ENCODE data around the gene RNU4-1. TPM values are rescaled to one million over a fixed set of nuclear protein-coding genes. Genes with fewer than 3 reads are reported as not detected.
A peak's percentile ranks its signal among the peaks of the same experiment; 100 is the strongest.

The RNU4-1 gene
- total and polyA plus RNA-seq, 2 donors (not counting 3 experiments of a cell fraction or from before 2014, with no cell fraction given), result under 0.01 to 2,141 TPM

GRCh38 chr12:120264086-120264903, 28.7 kb downstream of the RNU4-1 start:
- peaks cover 0 to 4% of the 10 kb centered on the region in 2 experiments for H3K36me3 ChIP-seq (ENCODE audit: control insufficient read depth in 2 of 2, extremely low read depth in 1 of 2, insufficient read depth in 2 of 2, low read length in 2 of 2)
- H3K9me3 ChIP-seq (replicated peaks; ENCODE audit: control insufficient read depth, insufficient read depth, low read length), result no peaks in the 10 kb centered on the region
- ChIA-PET CTCF (interaction anchor here (1.1 to 33.5 kb wide), 9 partner anchors 10 to 63 kb away, joined by 3 to 1402 read pairs (median 21); partner anchors contain the start of genes RNU4-2 and RPLP0), POLR2A (interaction anchor here (1.8 to 8.9 kb wide), 5 partner anchors 7 to 64 kb away, joined by 8 to 88 read pairs (median 39); partner anchors contain the start of genes RNU4-1, RNU4-2 and RPLP0)
- intact Hi-C loops (cut with micrococcal nuclease) (loop anchor here (2.0 kb wide), 1 partner anchor 13 kb away; no protein-coding TSS in a partner anchor), dilution Hi-C loops (cut with MboI; ENCODE audit: extremely low pct_ligation_motif_present, low sequenced_read_pairs) (no loop called here)
- H3K9me1 ChIP-seq (replicated peaks; ENCODE audit: control insufficient read depth, extremely low read depth, insufficient read depth, low read length), result no peaks in the 10 kb centered on the region
- peak; percentile 82 for FAIRE-seq
- peaks cover 62% of the 10 kb centered on the region for H3K79me2 ChIP-seq (ENCODE audit: control insufficient read depth, insufficient read depth, low read length)
- TSS peak; percentile 49 for BruUV-seq (replicated peaks)
- H3K27me3 ChIP-seq (ENCODE audit: control insufficient read depth in 2 of 2, insufficient read depth in 2 of 2, low read length in 2 of 2), result no peaks in the 10 kb centered on the region
- TF ChIP-seq POLR2A (IDR thresholded peaks at IDR 0.05; ENCODE audit: low read depth, low read length) (peak; percentile 41), POLR2AphosphoS5 (IDR thresholded peaks at IDR 0.05; ENCODE audit: insufficient read depth, low read depth, low read length) (no peak), CTCF (IDR thresholded peaks at IDR 0.05; ENCODE audit: extremely low read depth in 1 of 2, insufficient read depth in 1 of 2, low read depth in 1 of 2, low read length in 2 of 2) (no peak), EZH2 (IDR thresholded peaks at IDR 0.05; ENCODE audit: borderline replicate concordance, low read depth, low read length, severe bottlenecking) (no peak)
- H3K27ac ChIP-seq (ENCODE audit: insufficient read depth, low read depth, low read length), result peak overlapping the region; percentile 58
- H3K4me2 ChIP-seq (ENCODE audit: insufficient read depth, low read length), result peak overlapping the region; percentile 91
- DNase-seq (ENCODE audit: low read depth, low spot score), result no peak
- H3K9ac ChIP-seq (replicated peaks; ENCODE audit: extremely low read depth, insufficient read depth, low read length), result peak overlapping the region; percentile 94
- peak overlapping the region; percentile 60 to 91 (median 65) for H3K4me3 ChIP-seq (replicated peaks in 1 of 3; ENCODE audit: insufficient read depth in 1 of 3, low read depth in 1 of 3, low read length in 3 of 3)
- H2AFZ ChIP-seq (ENCODE audit: low read depth, low read length), result no peak overlapping the region
- H4K20me1 ChIP-seq (replicated peaks; ENCODE audit: control insufficient read depth, extremely low read depth, insufficient read depth, low read length), result no peaks in the 10 kb centered on the region
- peaks cover 56% of the 10 kb centered on the region for H3K4me1 ChIP-seq (ENCODE audit: control insufficient read depth, extremely low read depth, insufficient read depth, low read length)
